Psoas muscle (tissue), 8 donors: ENCODE measurements around the gene SYN1. TPM values are rescaled to one million over a fixed set of nuclear protein-coding genes. Genes with fewer than 3 reads are reported as not detected.
"Not testable (repeated sequence)": the region's sequence is repeated elsewhere in the genome, so short reads cannot be mapped to it uniquely, and the experiment has no call there.

Experiments
- ATAC-seq, 4 donors: fragments of 200-7000 bp; cut with Tn5 transposase; one replicate each; pipeline ENCODE4 v1.9.1; 2020; ENCODE audit warnings: moderate library complexity in 3 of 4, mild to moderate bottlenecking in 2 of 4
- DNase-seq, 2 donors: peaks; one replicate each; pipeline ENCODE4 v3.0.0-alpha.2; 2020
- H3K27ac ChIP-seq: fragments of 200-600 bp; one replicate; pipeline ENCODE4 v1.8.0; 2022
- H3K27me3 ChIP-seq, 3 donors: fragments of 200-600 bp in 1 of 3; one replicate each; pipeline versions ENCODE4 v1.6.1 to v1.8.0; 2013 to 2022; ENCODE audit warnings: low read length in 2 of 3, mild to moderate bottlenecking in 2 of 3, moderate library complexity in 1 of 3; ENCODE audit not compliant: insufficient read depth in 3 of 3
- H3K36me3 ChIP-seq, 2 donors: fragments of 200-600 bp in 1 of 2; one replicate each; pipeline versions ENCODE4 v1.6.1 to v1.8.0; 2013 to 2022; ENCODE audit warnings: low read depth in 1 of 2, mild to moderate bottlenecking in 1 of 2, moderate library complexity in 1 of 2; ENCODE audit not compliant: insufficient read depth in 1 of 2
- H3K4me1 ChIP-seq: fragments of 200-600 bp; one replicate; pipeline ENCODE4 v1.8.0; 2022
- H3K4me3 ChIP-seq: fragments of 200-600 bp; one replicate; pipeline ENCODE4 v1.8.0; 2022; ENCODE audit warnings: mild to moderate bottlenecking
- H3K9me3 ChIP-seq: fragments of 200-600 bp; one replicate; pipeline ENCODE4 v1.8.0; 2022
- WGBS, 3 donors: extraction: QIAGEN DNeasy Blood & Tissue Kit; methylation state at CpG; one replicate each; pipeline versions ENCODE4 v1.1.6 to v1.1.7; 2013; 5-methylcytosine and 5-hydroxymethylcytosine counted together
- intact Hi-C, 2 donors: fragments of 100-400 bp; cut with DNase I; formaldehyde crosslinking; loops; one replicate each; pipeline versions ENCODE4 v1.11.0 to v1.14.2; 2022
- long read RNA-seq, 2 donors: library from polyadenylated mRNA; unstranded; transcript quantifications; one replicate each; pipeline ENCODE4 v2.0.0, GENCODE V29; 2021
- polyA plus RNA-seq, 3 donors: library from polyadenylated mRNA; stranded (reverse); fragments of 200-250 nt; gene quantifications; one replicate each; pipeline ENCODE4 v1.2.3, GENCODE V29; 2013
- total RNA-seq, 4 donors: library from RNA; stranded (reverse); fragmentation: NEBNext Ultra II Directional in 2 of 4; extraction: Animal tissue kit (Norgen Biotek cat#: 25700) in 2 of 4; gene quantifications; one replicate each; pipeline versions ENCODE4 v1.2.1 to v1.2.4, GENCODE V29; 2021 to 2023
- TF ChIP-seq, protein P1 (sequence below): fragments of 200-600 bp; IDR thresholded peaks from one replicate; pipeline ENCODE4 v1.8.0; 2022; ENCODE audit warnings: antibody characterized with exemption
- donor health status: healthy with polysubstance abuse.
- donor health status: DM: no; HTN: no; CAD: no; lungs with moderate emphysema.
- donor health status: Bipolar disorder and iron deficiency.
- donor health status: healthy.
- donor health status: DM: yes; HTN: yes; CAD: no.
- donor health status: DM: no; HTN: no; CAD: no.
- donor health status: DM: no; HTN: no; CAD: no.
- donor health status: DM: yes; HTN: yes; CAD: no.

The SYN1 gene
- total RNA-seq: 1 to 10 TPM in 3 of 4 donors, under 1 TPM in 1; 0.84 to 7.0 (median 2.6) TPM
- 1 to 10 TPM in 2 of 3 donors, under 1 TPM in 1; 0.80 to 2.4 (median 2.3) TPM for polyA plus RNA-seq
- long read RNA-seq, donor 1: 0 reads
- long read RNA-seq, donor 2: 0 reads

DNA sequence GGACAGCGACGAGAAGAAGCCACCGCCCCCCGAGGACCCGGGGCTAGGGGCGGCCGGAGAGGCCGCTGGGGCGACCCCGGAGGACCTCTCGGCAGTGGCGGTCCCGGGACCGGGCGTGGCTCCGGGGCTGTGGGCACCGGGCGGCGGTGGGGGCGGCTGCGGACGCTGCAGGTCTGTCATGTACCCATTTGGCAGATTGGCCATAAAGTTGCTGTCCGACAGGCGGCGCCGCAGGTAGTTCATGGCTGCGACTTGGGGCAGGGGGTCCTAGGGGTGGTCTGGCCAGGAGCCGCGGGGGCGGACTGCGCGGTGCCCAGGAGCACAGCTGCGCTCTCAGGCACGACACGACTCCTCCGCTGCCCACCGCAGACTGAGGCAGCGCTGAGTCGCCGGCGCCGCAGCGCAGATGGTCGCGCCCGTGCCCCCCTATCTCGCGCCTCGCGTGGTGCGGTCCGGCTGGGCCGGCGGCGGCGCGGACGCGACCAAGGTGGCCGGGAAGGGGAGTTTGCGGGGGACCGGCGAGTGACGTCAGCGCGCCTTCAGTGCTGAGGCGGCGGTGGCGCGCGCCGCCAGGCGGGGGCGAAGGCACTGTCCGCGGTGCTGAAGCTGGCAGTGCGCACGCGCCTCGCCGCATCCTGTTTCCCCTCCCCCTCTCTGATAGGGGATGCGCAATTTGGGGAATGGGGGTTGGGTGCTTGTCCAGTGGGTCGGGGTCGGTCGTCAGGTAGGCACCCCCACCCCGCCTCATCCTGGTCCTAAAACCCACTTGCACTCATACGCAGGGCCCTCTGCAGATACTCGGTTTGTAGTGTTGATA is at the start of gene SYN1:
Gene SYN1, minus strand, starts transcription at position 372 of the 817 bp plus-strand sequence. Its CDS starts 129 bp downstream, at position 243.
- WGBS, 3 donors: 1 to 41% (median 2%) methylated on average over 23 to 84 of the region's 88 CpGs
- TF ChIP-seq, protein P1, sequence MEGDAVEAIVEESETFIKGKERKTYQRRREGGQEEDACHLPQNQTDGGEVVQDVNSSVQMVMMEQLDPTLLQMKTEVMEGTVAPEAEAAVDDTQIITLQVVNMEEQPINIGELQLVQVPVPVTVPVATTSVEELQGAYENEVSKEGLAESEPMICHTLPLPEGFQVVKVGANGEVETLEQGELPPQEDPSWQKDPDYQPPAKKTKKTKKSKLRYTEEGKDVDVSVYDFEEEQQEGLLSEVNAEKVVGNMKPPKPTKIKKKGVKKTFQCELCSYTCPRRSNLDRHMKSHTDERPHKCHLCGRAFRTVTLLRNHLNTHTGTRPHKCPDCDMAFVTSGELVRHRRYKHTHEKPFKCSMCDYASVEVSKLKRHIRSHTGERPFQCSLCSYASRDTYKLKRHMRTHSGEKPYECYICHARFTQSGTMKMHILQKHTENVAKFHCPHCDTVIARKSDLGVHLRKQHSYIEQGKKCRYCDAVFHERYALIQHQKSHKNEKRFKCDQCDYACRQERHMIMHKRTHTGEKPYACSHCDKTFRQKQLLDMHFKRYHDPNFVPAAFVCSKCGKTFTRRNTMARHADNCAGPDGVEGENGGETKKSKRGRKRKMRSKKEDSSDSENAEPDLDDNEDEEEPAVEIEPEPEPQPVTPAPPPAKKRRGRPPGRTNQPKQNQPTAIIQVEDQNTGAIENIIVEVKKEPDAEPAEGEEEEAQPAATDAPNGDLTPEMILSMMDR: peak; percentile 13
- H3K27me3 ChIP-seq: peaks cover 0 to 49% (median 0%) of the 10 kb centered on the region in 3 donors
- H3K27ac ChIP-seq: no peak within 1 kb of the TSS
- peak within 1 kb of the TSS; percentile 50 for H3K4me3 ChIP-seq
- ATAC-seq (peak; percentile 89 to 97 (median 94)), DNase-seq (peak; percentile 77 to 88)
- no peaks in the 10 kb centered on the region for H3K4me1 ChIP-seq
- H3K9me3 ChIP-seq: no peaks in the 10 kb centered on the region
- no peaks in the 10 kb centered on the region for H3K36me3 ChIP-seq
- intact Hi-C loops: no loop called here

DNA sequence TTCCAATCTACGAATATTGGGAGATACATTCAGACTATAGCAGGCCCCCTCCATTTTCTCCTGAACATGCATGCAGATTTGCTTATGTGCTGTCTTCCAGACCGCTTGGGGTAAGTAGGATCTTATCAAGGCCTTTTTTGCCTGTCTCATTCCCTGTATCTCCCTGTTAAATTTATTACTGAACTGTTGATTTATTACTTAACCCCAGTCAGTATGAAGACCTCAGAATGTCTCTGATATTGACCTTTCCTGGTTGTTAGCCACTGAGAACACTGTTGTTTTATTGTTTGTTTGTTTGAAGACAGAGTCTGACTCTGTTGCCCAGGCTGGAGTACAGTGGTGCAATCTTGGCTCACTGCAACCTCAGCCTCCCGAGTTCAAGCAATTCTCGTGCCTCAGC is 46.1 kb upstream of the SYN1 start:
- WGBS, 3 donors: 73 to 92% (median 86%) methylated on average over 4 of the region's 4 CpGs
- DNase-seq, H3K27ac ChIP-seq, H3K4me3 ChIP-seq, H3K27me3 ChIP-seq, H3K9me3 ChIP-seq, H3K36me3 ChIP-seq, intact Hi-C loops, H3K4me1 ChIP-seq, ATAC-seq: not testable (repeated sequence)

DNA sequence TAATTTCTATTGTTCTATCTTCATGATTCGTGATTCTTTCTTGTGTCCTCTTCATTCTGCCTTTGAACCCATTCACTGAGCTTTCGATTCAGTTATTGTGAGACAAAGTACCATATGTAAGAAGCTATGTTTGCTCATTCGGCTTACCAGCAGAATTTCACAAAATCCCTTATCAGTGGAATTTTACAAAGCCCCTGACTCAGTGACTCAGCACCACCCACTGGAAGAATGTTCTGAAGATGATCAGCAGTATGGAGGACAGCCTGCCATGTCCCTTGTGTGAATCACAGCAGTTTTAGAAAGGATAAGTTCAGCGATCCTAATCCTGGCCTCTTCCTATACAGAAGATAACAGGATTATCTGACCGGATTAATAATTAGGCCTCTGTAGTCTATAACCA is 45.1 kb upstream of the SYN1 start:
- TF ChIP-seq, protein P1: no peak
- Histone ChIP-seq H3K9me3 (no peaks in the 10 kb centered on the region), H3K4me3 (no peak overlapping the region), H3K36me3 (no peaks in the 10 kb centered on the region), H3K4me1 (no peaks in the 10 kb centered on the region), H3K27ac (no peak overlapping the region), H3K27me3 (no peaks in the 10 kb centered on the region)
- no peak for ATAC-seq
- intact Hi-C loops: no loop called here
- DNase-seq: no peak
- WGBS, 3 donors: 79 to 89% (median 86%) methylated on average over 5 of the region's 5 CpGs

DNA sequence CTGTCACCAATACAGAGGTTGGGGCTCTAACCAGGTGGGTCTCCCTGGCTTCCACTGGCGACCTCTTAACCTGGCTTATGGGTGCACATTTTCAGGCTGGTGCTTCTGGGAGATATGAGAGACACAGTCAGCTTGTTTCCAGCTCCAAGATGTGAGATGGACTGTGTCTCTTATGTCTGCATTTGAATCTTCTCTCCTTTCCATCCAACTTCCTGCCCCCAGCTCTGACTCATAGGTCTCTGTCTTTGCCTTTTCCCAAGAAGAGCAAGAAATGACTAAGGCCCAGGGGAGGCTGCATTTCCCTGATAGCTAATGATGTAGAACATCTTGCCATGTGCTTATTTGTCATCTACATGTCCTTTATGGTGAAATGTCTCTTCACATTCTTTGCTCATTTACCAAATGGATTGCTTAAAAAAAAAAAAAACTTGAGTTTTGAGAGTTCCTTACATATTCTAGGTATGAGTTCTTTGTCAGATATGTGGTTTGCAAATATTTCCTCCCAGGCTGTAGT is 42.5 kb upstream of the SYN1 start:
- Histone ChIP-seq H3K4me1 (no peaks in the 10 kb centered on the region), H3K4me3 (no peak overlapping the region), H3K27ac (no peak overlapping the region), H3K27me3 (no peaks in the 10 kb centered on the region), H3K36me3 (peaks cover 0 to 7% of the 10 kb centered on the region in 2 donors), H3K9me3 (no peaks in the 10 kb centered on the region)
- intact Hi-C loops: no loop called here
- ATAC-seq (no peak), DNase-seq (no peak)
- 56 to 84% (median 83%) methylated on average over 1 of the region's 1 CpG for WGBS, 3 donors
- TF ChIP-seq, protein P1: no peak

DNA sequence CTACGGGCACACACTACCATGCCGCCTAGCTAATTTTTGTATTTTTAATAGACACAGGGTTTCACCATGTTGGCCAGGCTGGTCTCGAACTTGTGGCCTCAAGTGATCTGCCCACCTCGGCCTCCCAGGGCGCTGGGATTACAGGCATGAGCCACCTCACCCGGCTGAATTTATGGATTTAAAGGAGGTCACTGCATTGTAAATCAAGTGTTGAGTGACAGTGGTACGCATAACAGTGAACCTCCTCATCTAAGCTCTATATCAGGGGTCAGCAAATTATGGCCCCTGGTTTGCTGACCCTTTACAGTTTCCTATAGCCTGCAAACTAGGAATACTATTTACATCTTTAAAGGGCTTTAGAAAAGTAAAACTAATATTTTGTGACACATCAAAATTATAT is 41.9 kb upstream of the SYN1 start:
- intact Hi-C loops: no loop called here
- WGBS, 3 donors: 77 to 90% (median 86%) methylated on average over 7 of the region's 7 CpGs
- DNase-seq: no peak
- H3K9me3 ChIP-seq: no peaks in the 10 kb centered on the region
- peaks cover 0 to 13% of the 10 kb centered on the region in 2 donors for H3K36me3 ChIP-seq
- no peak for ATAC-seq
- H3K4me1 ChIP-seq: no peaks in the 10 kb centered on the region
- no peak overlapping the region for H3K27ac ChIP-seq
- H3K27me3 ChIP-seq: no peaks in the 10 kb centered on the region
- H3K4me3 ChIP-seq: no peak overlapping the region
- TF ChIP-seq, protein P1: no peak
